ENCODE data around the gene BBS5.
"Not testable (repeated sequence)": the region's sequence is repeated elsewhere in the genome, so short reads cannot be mapped to it uniquely, and the experiment has no call there.

The BBS5 gene

GRCh38 chr2:169520896-169521295 is 41.6 kb downstream of the BBS5 start:
- ChIA-PET POLR2A (no interaction called here), CTCF (interaction anchor here (1.3 to 2.4 kb wide), 2 partner anchors 10 to 14 kb away, joined by 4 to 11 read pairs; no protein-coding TSS in a partner anchor)
- no peak overlapping the region for H3K4me3 ChIP-seq (ENCODE audit: low read depth, low read length)
- DNase-seq (ENCODE audit: low read depth, low spot score), result no peak
- TF ChIP-seq, protein P1, sequence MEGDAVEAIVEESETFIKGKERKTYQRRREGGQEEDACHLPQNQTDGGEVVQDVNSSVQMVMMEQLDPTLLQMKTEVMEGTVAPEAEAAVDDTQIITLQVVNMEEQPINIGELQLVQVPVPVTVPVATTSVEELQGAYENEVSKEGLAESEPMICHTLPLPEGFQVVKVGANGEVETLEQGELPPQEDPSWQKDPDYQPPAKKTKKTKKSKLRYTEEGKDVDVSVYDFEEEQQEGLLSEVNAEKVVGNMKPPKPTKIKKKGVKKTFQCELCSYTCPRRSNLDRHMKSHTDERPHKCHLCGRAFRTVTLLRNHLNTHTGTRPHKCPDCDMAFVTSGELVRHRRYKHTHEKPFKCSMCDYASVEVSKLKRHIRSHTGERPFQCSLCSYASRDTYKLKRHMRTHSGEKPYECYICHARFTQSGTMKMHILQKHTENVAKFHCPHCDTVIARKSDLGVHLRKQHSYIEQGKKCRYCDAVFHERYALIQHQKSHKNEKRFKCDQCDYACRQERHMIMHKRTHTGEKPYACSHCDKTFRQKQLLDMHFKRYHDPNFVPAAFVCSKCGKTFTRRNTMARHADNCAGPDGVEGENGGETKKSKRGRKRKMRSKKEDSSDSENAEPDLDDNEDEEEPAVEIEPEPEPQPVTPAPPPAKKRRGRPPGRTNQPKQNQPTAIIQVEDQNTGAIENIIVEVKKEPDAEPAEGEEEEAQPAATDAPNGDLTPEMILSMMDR (IDR thresholded peaks at IDR 0.05; ENCODE audit: insufficient read depth, low read length, missing control alignments), result no peak

GRCh38 chr2:169523681-169524080 is 44.4 kb downstream of the BBS5 start:
- no peak overlapping the region for H3K4me3 ChIP-seq (ENCODE audit: low read depth, low read length)
- DNase-seq (ENCODE audit: low read depth, low spot score), result no peak
- ChIA-PET CTCF (interaction anchor here (1.0 kb wide), 1 partner anchor 8 kb away, joined by 3 read pairs; no protein-coding TSS in a partner anchor), POLR2A (no interaction called here)
- TF ChIP-seq, protein P1 (IDR thresholded peaks at IDR 0.05; ENCODE audit: insufficient read depth, low read length, missing control alignments), result no peak

GRCh38 chr2:169525434-169525833 is 46.1 kb downstream of the BBS5 start:
- TF ChIP-seq, protein P1 (IDR thresholded peaks at IDR 0.05; ENCODE audit: insufficient read depth, low read length, missing control alignments), result no peak
- CTCF ChIA-PET, result interaction anchor here (1.5 to 1.7 kb wide), 2 partner anchors 12 to 47 kb away, joined by 3 to 4 read pairs; partner anchors contain the start of gene BBS5
- H3K4me3 ChIP-seq (ENCODE audit: low read depth, low read length), result no peak overlapping the region
- DNase-seq (ENCODE audit: low read depth, low spot score), result no peak
- POLR2A ChIA-PET, result no interaction called here

- TF ChIP-seq, protein P1 (IDR thresholded peaks at IDR 0.05; ENCODE audit: insufficient read depth, low read length, missing control alignments), result no peak
- ChIA-PET CTCF (interaction anchor here (1.4 kb wide), 1 partner anchor 9 kb away, joined by 3 read pairs; no protein-coding TSS in a partner anchor), POLR2A (no interaction called here)
- no peak overlapping the region for H3K4me3 ChIP-seq (ENCODE audit: low read depth, low read length)
- DNase-seq (ENCODE audit: low read depth, low spot score), result no peak
These were observed 47.2 kb downstream of the BBS5 start for GRCh38 chr2:169526451-169526850.

GRCh38 chr2:169528271-169528701 is 49.0 kb downstream of the BBS5 start:
- no peak overlapping the region for H3K4me3 ChIP-seq (ENCODE audit: low read depth, low read length)
- TF ChIP-seq, protein P1 (IDR thresholded peaks at IDR 0.05; ENCODE audit: insufficient read depth, low read length, missing control alignments), result peak; percentile 78
- POLR2A ChIA-PET, result interaction anchor here (0.7 kb wide), 1 partner anchor 75 kb away, joined by 5 read pairs; no protein-coding TSS in a partner anchor
- no peak for DNase-seq (ENCODE audit: low read depth, low spot score)
- CTCF ChIA-PET, result interaction anchor here (0.6 to 2.5 kb wide), 37 partner anchors 8 to 402 kb away, joined by 3 to 16 read pairs (median 4); partner anchors contain the start of genes FASTKD1 and KLHL41

DNA sequence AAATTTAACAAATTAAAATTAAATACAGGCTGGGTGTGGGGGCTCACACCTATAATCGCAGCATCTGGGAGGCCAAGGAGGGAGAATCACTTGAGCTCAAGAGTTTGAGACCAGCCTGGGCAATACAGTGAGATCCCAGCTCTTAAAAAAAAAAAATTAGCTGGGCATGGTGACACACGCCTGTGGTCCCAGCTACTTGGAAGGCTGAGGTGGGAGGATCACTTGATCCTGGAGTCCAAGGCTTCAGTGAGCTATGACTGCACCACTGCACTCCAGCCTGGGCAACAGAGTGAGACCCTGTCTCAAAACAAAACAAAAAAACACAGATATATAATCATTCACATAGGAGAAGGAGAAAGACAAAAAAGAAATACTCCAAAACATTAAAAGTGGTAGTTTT is 60.2 kb downstream of the BBS5 start:
- ChIA-PET POLR2A (interaction anchor here (0.5 kb wide), 1 partner anchor 18 kb away, joined by 3 read pairs; no protein-coding TSS in a partner anchor), CTCF (interaction anchor here (1.6 kb wide), 1 partner anchor 11 kb away, joined by 5 read pairs; no protein-coding TSS in a partner anchor)
- not testable (repeated sequence) for DNase-seq (ENCODE audit: low read depth, low spot score); H3K4me3 ChIP-seq (ENCODE audit: low read depth, low read length)

DNA sequence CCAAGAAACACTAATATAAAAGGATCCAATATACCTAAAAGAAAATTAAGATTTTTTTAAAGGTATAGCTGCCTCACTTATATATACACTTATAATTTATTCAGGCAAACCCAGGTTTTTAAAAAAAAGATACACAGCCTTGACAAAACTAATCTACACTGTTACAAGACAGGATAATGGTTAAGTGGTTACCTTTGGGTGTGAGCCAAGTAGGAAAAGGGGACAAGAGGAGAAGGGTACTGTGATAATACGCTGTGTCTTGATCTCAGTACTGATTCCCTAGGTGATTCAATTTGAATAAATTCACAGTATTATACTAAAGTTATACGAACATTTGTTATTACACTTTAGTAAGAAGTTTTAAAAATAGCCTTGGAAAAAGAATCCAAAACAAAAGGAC is 60.9 kb downstream of the BBS5 start:
- ChIA-PET POLR2A (no interaction called here), CTCF (no interaction called here)
- TF ChIP-seq, protein P1 (IDR thresholded peaks at IDR 0.05; ENCODE audit: insufficient read depth, low read length, missing control alignments), result no peak
- DNase-seq (ENCODE audit: low read depth, low spot score), result no peak
- H3K4me3 ChIP-seq (ENCODE audit: low read depth, low read length), result no peak overlapping the region

Data from AG04449 (cell line).